ENCODE measurements around the gene NMT1.

NMT1 gene

DNA sequence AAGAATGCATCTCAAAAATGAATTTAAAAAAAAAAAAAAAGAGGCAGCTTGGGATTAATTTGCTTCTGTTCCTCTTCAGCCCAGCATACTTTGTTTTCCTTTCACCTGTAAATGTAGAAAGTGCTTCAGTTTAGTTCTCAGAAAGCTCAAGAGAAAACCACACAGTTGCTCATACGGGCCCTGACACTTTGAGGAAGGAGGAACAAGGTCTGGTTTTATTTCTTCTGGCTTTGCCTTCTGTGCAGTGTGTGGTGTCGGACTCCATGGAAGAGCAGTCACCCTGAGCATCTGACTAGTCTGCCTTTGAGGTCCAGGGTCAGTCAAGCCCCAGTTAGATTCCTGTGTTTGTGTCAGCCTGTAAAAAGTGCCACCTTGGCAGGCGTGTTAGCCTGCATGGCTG lies 27.6 kb downstream of the NMT1 start:
- no peak for DNase-seq (ENCODE audit: extremely low read depth, insufficient read length)
- Histone ChIP-seq H3K4me3 (replicated peaks; ENCODE audit: low read depth, low read length) (no peak overlapping the region), H3K27me3 (replicated peaks; ENCODE audit: control insufficient read depth, insufficient read depth, low read length) (no peaks in the 10 kb centered on the region), H3K36me3 (ENCODE audit: control insufficient read depth, insufficient read depth, low read length) (peaks cover 34% of the 10 kb centered on the region)
- TF ChIP-seq, protein P1, sequence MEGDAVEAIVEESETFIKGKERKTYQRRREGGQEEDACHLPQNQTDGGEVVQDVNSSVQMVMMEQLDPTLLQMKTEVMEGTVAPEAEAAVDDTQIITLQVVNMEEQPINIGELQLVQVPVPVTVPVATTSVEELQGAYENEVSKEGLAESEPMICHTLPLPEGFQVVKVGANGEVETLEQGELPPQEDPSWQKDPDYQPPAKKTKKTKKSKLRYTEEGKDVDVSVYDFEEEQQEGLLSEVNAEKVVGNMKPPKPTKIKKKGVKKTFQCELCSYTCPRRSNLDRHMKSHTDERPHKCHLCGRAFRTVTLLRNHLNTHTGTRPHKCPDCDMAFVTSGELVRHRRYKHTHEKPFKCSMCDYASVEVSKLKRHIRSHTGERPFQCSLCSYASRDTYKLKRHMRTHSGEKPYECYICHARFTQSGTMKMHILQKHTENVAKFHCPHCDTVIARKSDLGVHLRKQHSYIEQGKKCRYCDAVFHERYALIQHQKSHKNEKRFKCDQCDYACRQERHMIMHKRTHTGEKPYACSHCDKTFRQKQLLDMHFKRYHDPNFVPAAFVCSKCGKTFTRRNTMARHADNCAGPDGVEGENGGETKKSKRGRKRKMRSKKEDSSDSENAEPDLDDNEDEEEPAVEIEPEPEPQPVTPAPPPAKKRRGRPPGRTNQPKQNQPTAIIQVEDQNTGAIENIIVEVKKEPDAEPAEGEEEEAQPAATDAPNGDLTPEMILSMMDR (IDR thresholded peaks at IDR 0.05; ENCODE audit: insufficient read depth, low read length, poor library complexity, severe bottlenecking) = no peak

DNA sequence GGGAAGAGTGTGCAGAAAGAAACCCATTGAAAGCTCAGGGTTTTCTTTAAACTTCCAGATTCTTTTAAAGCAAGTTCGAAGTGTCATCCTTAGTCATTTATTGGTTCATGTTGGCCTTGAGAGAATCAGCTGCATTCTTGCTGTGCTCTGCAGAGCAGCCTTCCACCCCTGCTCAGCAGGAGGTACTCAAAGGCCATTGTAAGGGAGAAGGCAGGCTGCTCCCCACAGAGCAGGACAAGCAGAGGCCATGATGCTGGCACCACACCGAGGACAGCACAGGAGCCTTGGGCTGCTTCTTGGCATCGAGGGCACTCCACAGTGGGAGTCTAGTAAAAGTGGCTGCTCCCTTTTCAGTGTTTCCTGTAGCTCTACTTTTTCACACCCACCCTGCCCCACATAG lies 29.6 kb downstream of the NMT1 start:
- TF ChIP-seq, protein P1 (IDR thresholded peaks at IDR 0.05; ENCODE audit: insufficient read depth, low read length, poor library complexity, severe bottlenecking) = no peak
- H3K4me3 ChIP-seq (replicated peaks; ENCODE audit: low read depth, low read length) = no peak overlapping the region
- H3K27me3 ChIP-seq (replicated peaks; ENCODE audit: control insufficient read depth, insufficient read depth, low read length) = no peaks in the 10 kb centered on the region
- DNase-seq (ENCODE audit: extremely low read depth, insufficient read length) = no peak
- peaks cover 34% of the 10 kb centered on the region for H3K36me3 ChIP-seq (ENCODE audit: control insufficient read depth, insufficient read depth, low read length)

DNA sequence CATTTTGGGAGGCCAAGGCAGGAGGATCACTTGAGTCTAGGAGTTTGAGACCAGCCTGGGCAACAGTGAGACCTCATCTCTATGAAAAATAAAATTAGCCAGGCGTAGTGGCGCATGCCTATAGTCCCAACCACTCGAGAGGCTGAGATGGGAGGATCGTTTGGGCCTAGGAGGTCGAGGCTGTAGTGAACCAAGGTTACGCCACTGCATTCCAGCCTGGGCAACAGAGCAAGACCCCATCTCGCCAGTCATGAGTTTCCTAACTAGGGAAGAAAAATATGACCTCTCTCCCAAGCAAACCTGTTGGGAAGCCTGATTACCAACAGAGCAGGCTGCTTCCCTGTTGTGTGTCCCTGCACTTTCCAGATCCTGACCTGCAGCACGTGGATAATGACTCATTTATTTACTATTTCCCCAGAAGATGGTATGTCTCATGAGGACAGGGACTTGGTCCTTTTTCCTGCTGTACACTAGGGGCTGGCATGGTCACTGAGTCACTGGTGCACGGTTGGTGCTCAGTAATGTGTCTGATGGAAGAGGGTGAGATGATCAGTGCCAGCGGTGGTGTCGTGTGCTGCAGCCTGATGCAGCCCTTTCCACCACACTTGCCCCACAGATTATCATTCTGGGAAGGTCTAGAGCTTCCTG lies 30.8 kb downstream of the NMT1 start:
- DNase-seq (ENCODE audit: extremely low read depth, insufficient read length) = no peak
- no peak overlapping the region for H3K4me3 ChIP-seq (replicated peaks; ENCODE audit: low read depth, low read length)
- no peaks in the 10 kb centered on the region for H3K27me3 ChIP-seq (replicated peaks; ENCODE audit: control insufficient read depth, insufficient read depth, low read length)
- H3K36me3 ChIP-seq (ENCODE audit: control insufficient read depth, insufficient read depth, low read length) = peaks cover 37% of the 10 kb centered on the region
- TF ChIP-seq, protein P1 (IDR thresholded peaks at IDR 0.05; ENCODE audit: insufficient read depth, low read length, poor library complexity, severe bottlenecking) = no peak

DNA sequence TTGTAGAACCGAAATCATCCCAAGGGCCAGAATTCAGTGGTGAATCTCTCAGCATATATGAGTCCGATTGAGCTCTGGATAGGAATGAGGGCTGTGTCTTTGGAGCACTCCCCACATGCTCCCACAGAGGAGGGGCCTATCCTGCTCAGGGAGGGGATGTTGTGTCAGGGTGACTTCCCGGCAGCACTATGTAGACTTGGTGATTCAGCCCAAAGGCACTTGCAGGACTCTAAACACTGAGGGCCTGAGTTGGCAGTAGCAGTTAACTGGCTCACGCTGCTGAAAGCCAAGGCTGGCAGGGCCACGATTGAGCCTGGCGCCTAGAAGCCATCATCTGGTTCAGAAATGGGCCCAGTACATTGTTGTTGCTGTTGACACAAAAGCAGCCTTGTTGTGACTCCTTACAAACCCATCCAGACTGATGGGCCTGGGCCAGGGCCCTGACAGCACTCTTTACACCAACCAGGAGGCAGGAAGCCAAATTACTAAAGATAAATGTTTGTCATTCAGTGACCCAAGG lies 31.9 kb downstream of the NMT1 start:
- H3K36me3 ChIP-seq (ENCODE audit: control insufficient read depth, insufficient read depth, low read length) = peaks cover 43% of the 10 kb centered on the region
- no peak overlapping the region for H3K4me3 ChIP-seq (replicated peaks; ENCODE audit: low read depth, low read length)
- no peaks in the 10 kb centered on the region for H3K27me3 ChIP-seq (replicated peaks; ENCODE audit: control insufficient read depth, insufficient read depth, low read length)
- TF ChIP-seq, protein P1 (IDR thresholded peaks at IDR 0.05; ENCODE audit: insufficient read depth, low read length, poor library complexity, severe bottlenecking) = no peak
- DNase-seq (ENCODE audit: extremely low read depth, insufficient read length) = no peak

DNA sequence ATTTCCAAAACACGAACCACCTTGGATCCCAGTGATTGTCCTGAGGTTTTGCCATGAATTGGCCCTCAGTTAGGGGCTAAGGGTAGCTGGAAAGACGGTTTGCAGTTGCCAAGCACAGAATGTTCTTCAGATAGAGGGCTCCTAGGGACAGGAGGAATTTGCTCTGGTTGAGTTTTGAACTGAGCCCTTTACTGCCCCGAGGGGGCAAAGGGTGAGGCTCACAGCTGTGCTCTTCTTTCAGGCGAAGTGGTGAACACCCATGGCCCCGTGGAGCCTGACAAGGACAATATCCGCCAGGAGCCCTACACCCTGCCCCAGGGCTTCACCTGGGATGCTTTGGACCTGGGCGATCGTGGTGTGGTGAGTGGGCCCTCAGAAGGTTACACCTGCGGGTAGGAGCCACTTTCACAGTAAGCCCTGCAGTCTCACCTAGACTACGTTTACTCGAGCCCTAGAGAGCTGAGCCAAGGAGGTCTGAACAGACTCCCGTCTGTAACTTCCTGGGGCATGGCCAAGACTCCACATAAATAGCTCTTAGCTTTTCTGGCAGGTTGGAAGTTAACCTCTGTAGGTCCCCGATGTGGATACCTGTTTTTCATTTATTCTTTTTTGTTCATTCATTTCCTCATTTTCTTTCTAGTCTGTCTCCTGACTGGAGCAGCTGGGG lies 32.5 kb downstream of the NMT1 start:
- Histone ChIP-seq H3K4me3 (replicated peaks; ENCODE audit: low read depth, low read length) (no peak overlapping the region), H3K27me3 (replicated peaks; ENCODE audit: control insufficient read depth, insufficient read depth, low read length) (no peaks in the 10 kb centered on the region), H3K36me3 (ENCODE audit: control insufficient read depth, insufficient read depth, low read length) (peaks cover 46% of the 10 kb centered on the region)
- TF ChIP-seq, protein P1 (IDR thresholded peaks at IDR 0.05; ENCODE audit: insufficient read depth, low read length, poor library complexity, severe bottlenecking) = no peak
- DNase-seq (ENCODE audit: extremely low read depth, insufficient read length) = no peak
